ENCODE data around the gene C17orf113.
"Not testable (repeated sequence)": the region's sequence is repeated elsewhere in the genome, so short reads cannot be mapped to it uniquely, and the experiment has no call there.

C17orf113 gene

DNA sequence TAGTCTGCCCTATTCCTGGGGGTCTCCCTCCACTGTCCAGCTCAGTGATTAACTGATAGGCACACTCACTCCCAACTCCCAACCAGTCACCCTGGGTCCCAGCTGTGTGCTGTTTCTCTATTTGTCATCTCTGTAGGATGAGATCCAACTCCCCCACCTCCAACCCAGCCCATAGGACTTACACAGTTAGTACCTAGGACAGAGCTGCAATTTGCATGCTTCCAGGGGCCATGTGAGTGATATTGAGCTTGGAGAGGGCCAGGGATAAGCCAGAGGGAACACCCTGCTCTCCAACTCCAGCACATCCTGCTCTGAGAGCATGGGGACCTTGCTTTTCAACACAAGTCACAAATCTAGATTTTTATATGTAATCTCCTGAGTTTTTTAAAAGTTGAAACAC is 8.8 kb downstream of the C17orf113 start:
- DNase-seq, result no peak

DNA sequence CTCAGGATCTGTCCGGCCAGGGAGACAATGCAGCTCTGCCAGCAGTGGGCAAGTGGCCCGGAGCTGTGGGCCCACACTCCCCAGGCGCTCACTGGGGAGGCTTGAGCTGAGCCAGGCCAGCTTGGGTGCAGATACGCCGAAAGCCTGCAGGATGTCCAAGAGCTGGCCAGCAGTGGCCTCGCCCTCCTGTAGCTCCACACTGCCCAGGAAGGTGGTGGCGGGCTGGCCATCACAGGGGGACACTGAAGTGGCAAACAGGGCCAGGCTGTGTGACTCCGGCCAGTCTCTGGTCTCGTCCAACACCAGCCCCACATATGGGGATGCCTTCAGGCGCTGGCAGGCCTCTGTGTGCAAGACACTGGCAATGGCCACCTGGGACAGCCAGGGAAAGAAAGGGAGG is 9.6 kb downstream of the C17orf113 start:
- no peak for DNase-seq

DNA sequence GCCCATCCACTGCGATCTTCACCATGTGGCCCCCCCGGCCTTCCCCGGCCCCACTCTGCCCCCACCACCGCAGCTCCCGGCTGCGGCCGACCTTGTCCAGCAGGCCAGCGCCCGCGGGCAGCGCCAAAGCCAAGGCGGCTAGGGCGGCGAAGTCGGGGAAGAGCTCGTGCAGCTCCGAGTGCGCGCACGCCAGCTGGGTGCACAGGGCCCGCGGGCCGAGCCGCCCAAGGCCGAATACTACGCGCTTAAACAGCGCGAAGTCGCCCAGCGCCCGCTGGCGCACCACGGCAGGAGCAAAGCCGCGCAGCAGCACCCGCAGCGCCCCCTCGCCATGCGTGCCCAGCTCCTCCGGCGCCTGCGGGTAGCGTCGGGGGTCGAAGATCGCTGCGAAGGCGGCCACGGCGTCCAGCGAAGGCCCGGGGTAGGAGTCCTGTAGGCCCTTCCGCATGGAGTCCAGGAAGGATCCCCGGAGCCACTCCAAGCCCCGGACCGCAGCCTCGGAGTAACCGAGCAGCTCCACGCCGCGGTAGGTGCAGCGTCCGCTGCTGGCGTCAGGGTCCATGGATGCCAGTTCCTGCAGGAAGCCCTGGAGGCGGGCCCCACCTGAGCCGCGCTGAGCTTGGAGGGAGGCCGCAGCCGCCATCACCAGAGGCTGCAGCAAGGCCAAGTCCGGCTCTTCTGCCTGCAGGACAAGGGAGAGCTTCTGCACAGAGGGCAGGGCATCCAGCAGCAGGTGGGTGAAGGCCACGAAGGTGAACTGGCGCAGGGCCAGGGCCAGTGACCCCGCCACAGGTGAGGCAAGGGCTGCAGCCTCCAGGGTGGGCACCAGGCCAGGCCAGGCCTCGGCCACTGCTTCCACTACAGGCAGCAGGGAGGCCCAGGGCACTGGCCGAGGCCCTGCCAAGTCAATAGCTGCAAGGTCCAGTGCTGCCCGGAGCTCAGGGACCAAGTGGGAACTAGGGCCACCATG is 10.3 kb downstream of the C17orf113 start:
- DNase-seq, result no peak

DNA sequence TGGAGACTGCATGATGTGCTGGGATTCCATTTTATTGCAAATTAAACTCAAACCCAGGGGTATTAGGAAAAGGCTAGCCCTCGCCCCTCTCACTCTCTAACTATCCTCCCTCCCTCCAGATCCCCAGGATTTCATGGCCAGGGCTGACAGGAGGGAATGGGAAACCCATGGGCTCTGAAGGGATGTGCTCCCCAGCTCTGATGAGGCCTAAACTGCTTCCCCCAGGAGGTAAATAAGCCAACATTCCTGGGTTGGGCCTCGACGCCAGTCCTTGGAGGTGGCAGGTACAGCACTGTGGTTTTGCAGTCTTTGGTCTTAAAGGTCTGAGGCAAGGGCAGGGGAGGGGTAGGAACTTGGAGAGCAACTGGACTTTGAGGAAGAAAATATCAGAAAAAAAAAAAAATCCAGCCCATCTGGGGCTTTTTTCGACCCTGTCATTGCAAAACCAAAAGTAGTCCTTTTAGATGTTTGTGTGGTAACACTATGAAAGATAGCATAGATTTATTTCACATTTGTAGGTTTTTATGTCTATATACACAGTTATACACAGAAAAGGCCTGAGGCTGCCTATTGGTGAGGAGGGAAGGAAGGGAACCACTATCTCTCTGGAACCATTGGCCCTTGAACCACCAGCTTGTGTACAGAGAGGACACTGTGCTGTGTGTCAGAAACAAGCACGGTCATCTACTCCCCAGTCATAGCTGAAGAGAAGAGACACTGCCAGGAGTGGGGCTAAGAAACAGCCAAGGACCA is 12.0 kb downstream of the C17orf113 start:
- DNase-seq, result no peak

DNA sequence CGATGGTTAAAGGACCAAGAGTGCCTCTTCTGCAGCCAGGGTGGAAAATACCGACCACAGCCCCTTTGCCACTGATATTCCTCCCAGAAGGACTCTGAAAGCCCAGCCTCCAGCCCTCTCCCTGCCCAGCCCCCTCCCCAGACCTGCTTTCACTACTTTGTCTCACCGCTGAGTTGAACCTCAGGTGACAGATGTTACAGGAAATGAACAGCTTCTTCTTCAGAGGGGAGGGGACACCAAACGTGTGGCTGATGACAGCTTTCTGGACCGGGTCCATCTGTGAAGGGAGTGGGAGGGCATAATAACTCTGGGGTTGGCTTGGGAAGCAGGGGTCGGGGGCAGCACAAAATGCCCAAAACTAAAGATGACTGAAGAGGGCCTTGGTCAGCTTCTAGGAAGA is 16.3 kb downstream of the C17orf113 start:
- DNase-seq, result no peak

DNA sequence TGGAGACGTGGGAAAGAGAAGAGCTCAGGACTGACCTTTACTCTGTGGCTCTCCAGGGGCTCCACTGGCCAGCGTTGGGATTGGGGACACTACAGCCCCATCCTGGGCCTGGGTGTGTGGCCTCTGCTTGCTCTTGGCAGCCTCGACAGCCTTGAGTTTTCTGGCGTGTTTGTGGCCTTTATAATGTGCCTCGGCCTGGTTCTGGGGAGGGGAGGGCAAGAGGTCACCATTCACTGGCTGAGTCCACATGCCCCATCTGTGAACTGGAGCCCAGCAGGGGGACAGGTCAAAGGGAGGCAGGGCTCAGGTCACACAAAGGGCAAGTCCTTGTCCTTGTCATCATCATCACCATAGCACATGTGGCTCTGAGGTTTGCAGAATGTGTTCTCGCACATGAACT is 18.8 kb downstream of the C17orf113 start:
- no peak for DNase-seq

DNA sequence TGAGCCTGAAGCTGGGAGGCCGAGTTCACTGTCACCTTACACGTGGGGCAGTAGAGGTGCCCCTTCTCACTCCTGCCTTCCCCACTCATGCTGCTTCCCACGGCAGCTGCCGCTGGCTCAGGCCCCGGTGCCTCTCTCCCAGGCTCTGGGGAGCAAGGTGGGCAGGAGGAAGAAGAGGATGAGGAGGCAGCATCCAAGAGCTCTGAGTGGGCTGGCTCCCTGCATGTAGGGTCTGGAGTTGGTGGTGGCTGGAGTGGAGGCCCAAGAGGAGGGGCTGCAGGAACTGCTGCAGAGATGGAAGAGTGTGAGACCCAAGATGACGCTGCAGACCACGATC is 21.6 kb downstream of the C17orf113 start:
- no peak for DNase-seq

DNA sequence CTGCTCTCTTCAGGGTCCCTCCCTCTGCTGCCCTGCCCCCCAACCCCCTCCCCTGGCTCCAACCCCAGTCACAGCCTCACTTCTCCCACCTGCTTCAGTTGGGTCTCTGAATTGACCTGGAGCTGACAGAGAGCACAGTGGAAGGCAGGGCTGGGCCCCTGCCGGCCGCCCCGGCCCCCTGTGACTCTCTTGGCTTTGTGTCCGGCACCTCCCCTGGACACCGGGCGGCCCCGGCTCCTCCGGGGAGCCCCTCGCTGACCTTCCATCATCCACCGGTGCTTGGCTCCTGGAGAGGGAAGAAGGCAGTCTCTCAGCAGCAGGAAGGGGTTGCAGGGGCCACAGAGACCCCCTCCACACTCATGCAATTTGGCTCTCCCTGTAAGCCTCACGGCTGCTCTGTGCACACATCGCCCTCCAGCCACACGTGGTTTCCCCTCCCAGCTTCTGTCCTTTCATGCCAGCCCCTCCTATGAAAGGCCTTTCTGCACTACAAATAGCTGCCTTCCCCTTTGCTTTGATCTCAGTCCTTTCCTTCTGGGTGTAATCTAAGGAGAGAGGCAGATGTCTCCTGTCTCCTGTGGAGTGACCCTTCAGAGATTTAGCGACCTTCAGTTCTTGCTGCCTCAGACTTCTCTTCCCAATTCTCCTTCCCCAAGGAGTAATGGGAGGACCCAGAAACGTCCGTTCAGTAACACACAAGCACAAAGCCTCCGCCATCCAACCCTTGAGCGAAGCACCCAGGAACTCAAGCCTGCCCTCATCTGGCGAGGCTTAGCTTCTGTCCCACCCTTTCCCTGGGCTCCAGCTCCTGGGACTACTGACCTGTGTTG is 22.2 kb downstream of the C17orf113 start:
- DNase-seq, result no peak

DNA sequence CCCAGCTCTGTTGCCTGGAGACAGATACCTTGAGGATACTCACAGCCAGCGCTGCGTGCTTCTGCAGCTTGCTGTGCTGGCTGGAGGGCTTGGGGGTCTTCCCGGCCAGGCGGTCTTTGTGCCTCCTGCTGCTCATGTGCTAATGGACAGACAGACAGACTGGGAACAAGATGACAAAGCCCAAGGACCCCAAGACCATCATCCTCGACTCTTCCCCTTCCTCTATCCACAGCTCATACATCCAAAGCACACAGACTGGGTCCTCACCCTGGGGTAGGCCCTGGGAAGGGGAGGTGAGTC is 22.9 kb downstream of the C17orf113 start:
- DNase-seq, result no peak

DNA sequence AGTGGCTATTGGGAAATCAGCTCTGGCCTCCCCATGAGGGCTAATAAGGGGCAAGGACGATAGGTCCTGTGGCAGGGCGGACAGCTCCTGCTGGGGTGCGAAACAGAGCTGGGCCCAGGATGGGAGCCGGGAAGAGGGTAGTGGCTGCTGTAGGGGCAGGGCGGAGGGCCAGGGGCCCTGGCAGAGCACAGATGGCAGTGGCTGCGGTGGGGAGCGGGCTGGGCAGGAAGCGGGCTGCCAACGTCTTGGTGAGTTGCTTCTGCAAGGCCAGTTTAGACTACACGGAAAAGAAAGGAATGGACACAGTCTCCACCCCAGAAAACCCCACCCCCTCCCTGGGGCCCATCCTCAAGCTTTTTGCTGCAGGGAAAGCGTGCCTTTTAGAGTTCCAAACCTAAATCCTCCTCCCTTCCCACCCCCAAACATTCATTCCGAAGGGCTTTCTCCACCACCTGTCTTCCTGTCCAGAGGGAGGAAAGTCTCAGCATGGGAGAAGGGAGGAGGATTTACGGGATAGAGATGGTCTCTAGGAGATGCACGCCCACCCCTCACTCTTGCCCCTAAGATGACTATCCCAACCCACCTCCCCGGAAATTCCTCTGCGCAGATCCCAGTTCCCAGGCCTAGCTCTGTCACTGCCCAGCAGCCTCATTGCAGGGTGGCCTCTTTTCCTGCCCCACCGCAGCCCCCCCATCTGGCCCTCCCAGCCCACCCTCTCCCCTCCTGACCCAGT is 23.4 kb downstream of the C17orf113 start:
- no peak for DNase-seq

DNA sequence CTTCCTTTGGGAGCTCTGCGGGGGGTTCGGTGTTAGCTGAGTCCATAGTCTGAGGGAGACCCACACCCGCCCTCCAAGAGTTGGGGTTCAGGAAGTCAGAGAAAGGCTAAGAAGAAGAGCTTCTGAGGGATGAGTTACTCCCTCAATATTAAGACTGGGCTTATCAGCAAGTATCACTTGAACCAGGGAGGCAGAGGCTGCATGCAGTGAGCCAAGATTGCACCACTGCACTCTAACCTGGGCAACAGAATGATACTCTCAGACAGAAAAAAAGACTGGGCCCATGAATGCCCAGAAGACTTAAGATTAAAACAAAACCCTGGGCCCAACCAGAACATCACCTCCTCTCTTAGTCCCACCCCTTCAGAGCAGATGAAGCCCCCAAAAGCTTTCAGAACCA is 24.5 kb downstream of the C17orf113 start:
- no peak for DNase-seq

DNA sequence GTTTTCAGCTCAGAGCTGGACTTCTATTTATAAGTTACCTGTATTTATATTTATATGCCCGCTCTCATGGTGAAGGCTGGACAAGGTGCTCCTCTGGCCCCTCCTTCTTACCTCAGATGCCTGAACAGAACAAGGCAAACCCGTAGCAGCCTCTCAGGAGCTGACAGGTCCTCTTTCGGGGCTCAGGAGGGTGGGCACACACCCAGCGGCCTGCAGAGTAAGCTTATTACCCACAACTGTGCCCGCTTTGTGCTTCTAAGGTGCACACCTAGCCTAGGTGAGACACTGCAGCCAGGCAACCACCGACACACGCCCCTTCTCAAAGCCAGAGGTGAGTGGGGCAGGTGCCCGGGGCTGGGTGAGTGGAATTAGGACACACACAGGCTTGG is 25.2 kb downstream of the C17orf113 start:
- no peak for DNase-seq

DNA sequence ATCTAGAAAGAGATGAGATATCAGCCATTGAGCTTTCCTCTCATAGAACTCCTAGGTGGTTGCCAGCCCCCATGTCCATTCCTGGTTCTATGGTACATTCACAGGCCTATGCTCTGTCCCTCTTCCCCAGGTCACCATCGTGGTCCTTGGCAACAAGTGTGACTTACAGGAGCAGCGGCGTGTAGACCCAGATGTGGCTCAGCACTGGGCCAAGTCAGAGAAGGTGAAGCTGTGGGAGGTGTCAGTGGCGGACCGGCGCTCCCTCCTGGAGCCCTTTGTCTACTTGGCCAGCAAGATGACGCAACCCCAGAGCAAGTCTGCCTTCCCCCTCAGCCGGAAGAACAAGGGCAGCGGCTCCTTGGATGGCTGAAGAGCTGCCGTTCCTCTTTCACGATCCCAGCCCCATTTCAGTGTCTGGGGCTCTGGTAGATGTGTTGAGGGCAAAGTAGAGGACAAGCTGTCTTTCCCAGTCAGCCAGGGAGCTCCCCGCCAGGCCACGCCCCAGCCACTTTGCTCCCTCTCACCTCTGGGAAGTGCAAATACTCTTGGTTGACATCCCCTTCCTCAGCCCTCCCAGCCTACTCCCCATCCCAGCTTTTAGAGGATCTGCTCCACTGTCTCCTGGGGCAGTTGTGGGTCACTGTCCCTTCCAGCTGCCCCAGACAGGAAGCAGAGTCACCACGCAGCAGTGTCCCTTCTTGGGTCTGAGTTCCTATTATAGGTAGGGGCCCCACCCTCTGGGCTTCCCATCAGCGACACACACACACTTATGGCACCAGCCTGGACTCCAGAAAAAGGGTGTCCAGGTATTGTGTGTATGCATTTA is 26.7 kb downstream of the C17orf113 start:
- DNase-seq, result no peak

DNA sequence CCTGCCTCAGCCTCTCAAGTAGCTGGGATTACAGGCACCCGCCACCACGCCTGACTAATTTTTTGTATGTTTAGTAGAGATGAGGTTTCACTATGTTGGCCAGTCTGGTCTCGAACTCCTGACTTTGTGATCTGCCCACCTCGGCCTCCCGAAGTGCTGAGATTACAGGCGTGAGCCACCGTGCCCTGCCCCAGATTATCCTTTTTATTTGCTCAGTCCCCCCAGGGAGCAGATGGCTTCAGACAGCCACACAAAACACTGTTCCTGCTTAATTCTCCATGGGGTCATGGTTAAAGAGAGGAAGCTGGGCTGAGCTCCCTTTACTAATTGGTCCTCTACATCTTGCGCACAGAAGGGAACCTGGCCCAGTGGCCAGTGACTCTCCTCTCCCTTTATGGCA is 29.6 kb downstream of the C17orf113 start:
- not testable (repeated sequence) for DNase-seq

DNA sequence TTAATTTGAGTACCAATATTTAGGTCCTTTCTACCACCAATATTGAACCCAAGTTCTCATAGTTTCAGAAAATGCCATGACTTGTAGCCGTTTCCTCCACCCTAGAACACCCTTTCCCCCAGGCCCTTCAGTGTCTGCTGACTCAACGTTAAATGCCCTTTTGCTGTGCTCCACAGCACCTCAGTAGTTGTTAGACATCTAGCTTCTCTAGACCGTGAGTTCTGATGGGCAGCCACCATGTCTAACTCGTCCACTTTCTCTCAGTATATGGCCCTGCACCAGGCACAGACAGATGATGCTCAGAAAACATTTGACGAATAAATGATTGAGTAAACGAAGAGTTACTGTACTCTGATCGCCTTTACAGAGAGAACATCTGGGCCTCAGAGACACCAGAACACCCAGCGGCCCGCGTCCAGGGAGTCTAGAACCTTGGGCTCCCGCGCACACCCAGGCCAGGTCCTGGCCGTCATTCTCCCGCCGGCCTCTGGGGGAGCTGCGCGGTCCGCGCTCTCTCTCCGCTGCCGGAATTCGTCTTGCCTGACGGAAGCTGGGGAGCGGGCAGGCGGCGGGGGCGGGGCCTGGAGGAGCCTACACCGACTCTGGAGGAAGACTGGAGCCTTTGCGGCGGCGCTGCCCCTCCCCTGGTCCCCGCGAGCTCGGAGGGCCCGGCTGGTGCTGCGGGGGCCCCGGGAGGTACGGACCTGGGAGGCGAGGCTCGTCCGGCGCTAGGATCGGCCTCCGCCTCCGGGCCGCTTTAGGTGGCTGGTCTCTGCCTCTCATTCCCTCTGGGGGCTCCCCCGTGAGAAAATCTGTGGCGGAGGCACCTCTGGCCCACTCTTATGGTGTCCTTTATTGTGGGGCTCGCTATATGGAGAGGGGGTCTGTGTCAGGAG is 30.6 kb downstream of the C17orf113 start, which contains the start of gene NKIRAS2:
TSS of gene NKIRAS2 (plus strand) at position 582 of the 896 bp plus-strand sequence. CDS start 1,488 bp downstream, outside the sequence.
- peak; percentile 55 for DNase-seq

DNA sequence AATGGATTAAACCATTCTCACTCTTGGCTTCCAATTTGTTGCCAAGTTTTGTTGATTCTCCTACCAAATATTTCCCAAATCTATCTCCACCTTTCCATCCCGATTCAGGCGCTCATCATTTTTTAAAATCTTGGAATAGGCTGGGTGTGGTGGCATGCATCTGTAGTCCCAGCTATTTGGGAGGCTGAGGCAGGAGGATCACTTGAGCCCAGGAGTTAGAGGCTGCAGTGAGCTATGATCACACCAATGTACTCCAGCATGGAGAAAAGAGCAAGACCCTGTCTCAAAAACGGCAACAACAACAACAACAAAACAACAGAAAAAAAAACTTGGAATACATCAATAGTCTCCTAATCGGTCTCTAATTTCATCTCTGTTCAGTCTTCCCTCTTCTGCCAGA is 31.4 kb downstream of the C17orf113 start:
- DNase-seq, result no peak

DNA sequence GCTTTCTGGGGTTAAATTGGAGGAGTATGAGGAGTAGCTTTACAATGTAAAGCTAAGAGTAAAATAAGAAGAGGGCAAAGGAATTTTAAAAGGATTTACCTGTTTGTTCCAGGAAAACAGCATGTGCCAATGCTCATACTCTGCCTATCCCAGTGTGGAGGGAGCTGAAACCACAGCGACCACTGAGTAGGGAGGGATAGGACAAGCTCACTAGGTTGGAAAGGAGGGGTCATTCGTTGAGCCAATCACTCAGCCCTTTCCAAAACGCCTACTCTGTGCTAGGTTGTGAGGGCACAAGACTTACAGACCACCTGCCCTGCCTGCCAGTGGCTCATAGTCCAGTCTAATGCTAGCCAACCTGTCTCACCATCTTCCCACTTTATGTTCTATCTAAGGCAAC is 32.1 kb downstream of the C17orf113 start:
- no peak for DNase-seq

DNA sequence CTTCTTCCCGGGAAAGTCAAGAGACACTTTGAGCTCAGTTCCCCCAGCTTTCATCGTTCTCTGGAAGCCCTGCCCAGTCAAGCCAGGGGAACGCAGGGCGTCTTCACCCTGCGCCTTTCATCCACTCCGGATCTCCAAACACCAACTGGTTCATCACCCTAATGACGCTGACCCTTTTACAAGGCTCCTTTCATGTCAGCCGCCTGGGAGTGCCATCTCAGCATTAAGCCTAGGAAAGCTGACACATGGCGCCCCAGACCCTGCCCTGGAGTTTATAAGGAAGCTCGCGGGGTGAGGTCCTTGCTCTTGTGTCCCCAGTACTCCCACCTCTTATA is 32.6 kb downstream of the C17orf113 start:
- DNase-seq, result no peak

DNA sequence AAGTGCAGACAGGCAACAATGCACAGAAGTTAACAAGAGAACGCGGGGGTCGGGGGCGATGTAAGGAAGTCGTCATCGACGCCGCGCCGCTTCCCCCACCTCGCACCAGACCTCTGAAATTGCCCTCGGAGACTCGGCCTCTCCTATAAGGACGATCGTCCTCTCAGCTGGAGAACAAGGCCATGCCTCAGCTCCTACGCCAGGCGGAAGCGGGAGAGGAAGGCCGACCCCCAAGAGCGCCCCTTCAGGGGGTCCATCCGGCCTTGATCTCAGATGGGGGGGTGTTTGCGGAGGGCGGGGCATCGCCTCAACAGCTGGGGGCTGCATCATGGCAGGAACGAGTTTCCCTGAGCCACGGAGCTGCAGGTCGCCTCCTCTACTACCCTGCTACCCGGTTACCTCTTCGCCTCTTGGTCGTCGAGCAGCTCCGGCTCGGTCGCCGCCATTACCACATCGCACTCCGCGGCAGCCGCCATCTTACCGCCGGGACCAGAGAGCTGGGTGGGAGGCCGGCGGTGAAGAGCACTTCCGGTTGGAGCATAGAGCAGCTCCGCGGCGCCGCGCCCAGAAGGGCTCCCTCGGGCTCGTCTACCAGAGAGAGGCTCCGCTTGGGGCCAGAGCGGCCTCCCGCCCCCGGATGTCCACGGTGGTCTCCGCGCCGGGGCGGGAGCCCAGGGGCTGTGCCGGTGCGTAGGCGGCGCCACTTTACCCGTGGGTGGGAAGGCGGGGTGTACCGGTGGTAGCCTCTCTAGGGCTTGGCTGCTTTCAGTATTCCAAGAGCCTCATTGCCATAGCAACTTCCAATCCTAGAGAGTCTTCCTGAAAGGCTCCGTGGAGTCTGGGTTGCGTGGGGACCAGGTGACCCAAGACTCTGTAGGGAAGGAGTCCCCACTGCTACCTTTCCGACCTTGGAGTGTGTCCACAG is 33.2 kb downstream of the C17orf113 start, which contains the start of gene DNAJC7:
TSS of gene DNAJC7 (minus strand) at position 499 of the 925 bp plus-strand sequence. CDS start at position 476, 23 bp downstream.
- peak; percentile 77 for DNase-seq

All from NCI-H187 treated with DMSO at 0.1 percent for 48 hours (cell line).